Liver (tissue), 3 donors: ENCODE results near the gene YOD1.

Source experiments
- ATF3 ChIP-seq: IDR thresholded peaks from 2 replicates; pipeline ENCODE4 v1.6.1; 2016; ENCODE audit warnings: antibody characterized with exemption
- CTCF ChIP-seq: fragments of 150-350 bp; IDR thresholded peaks from 2 replicates; pipeline ENCODE4 v1.5.1; 2017; ENCODE audit warnings: improper control_type of control experiment, low read depth, low read length; ENCODE audit not compliant: missing input control
- EGR1 ChIP-seq, 2 donors: IDR thresholded peaks; 2 replicates each; pipeline ENCODE4 v1.6.1; 2016 to 2018; ENCODE audit warnings: antibody characterized with exemption in 2 of 2, low read depth in 2 of 2
- GABPA ChIP-seq, 2 donors: IDR thresholded peaks in 1 of 2; conservative IDR thresholded peaks in 1 of 2; 2 replicates each; pipeline ENCODE4 v1.6.1; 2016; ENCODE audit warnings: antibody characterized with exemption in 2 of 2, mild to moderate bottlenecking in 1 of 2, moderate library complexity in 1 of 2
- JUND ChIP-seq, 2 donors: IDR thresholded peaks; 2 replicates each; pipeline ENCODE4 v1.6.1; 2016; ENCODE audit warnings: antibody characterized with exemption in 2 of 2
- MAX ChIP-seq: IDR thresholded peaks from 2 replicates; pipeline ENCODE4 v1.6.1; 2016; ENCODE audit warnings: antibody characterized with exemption
- NR2F2 ChIP-seq: IDR thresholded peaks from 2 replicates; pipeline ENCODE4 v1.6.1; 2016; ENCODE audit warnings: antibody characterized with exemption
- RAD21 ChIP-seq, 2 donors: IDR thresholded peaks; 2 replicates each; pipeline ENCODE4 v1.6.1; 2016; ENCODE audit warnings: antibody characterized with exemption in 2 of 2, mild to moderate bottlenecking in 2 of 2
- REST ChIP-seq: IDR thresholded peaks from 2 replicates; pipeline ENCODE4 v1.6.1; 2016; ENCODE audit warnings: antibody characterized with exemption, mild to moderate bottlenecking
- SP1 ChIP-seq: IDR thresholded peaks from 2 replicates; pipeline ENCODE4 v1.6.1; 2018; ENCODE audit warnings: antibody characterized with exemption, mild to moderate bottlenecking
- TAF1 ChIP-seq: conservative IDR thresholded peaks from 2 replicates; pipeline ENCODE4 v1.6.1; 2016; ENCODE audit warnings: antibody characterized with exemption, mild to moderate bottlenecking
- YY1 ChIP-seq: IDR thresholded peaks from 2 replicates; pipeline ENCODE4 v1.6.1; 2016; ENCODE audit warnings: antibody characterized with exemption, mild to moderate bottlenecking
- donor health status: healthy.
- donor health status: healthy.

GRCh38 chr1:207020065-207020708 lies 30.8 kb downstream of the YOD1 start:
- no peak for TF ChIP-seq CTCF
- TF ChIP-seq TAF1 = no peak
- TF ChIP-seq EGR1 (IDR thresholded peaks at IDR 0.05; ENCODE audit: low read depth in 2 of 2) = no peak
- TF ChIP-seq JUND (IDR thresholded peaks at IDR 0.05) = no peak
- TF ChIP-seq ATF3 = no peak
- TF ChIP-seq MAX = no peak
- no peak for TF ChIP-seq SP1
- no peak for TF ChIP-seq REST
- TF ChIP-seq NR2F2 = no peak
- TF ChIP-seq RAD21 (IDR thresholded peaks at IDR 0.05) = no peak
- TF ChIP-seq YY1 = no peak
- no peak for TF ChIP-seq GABPA (IDR thresholded peaks at IDR 0.05 in 1 of 2, conservative IDR thresholded peaks at IDR 0.05 in 1 of 2)
